ENCODE results near the gene MYH11.

DNA sequence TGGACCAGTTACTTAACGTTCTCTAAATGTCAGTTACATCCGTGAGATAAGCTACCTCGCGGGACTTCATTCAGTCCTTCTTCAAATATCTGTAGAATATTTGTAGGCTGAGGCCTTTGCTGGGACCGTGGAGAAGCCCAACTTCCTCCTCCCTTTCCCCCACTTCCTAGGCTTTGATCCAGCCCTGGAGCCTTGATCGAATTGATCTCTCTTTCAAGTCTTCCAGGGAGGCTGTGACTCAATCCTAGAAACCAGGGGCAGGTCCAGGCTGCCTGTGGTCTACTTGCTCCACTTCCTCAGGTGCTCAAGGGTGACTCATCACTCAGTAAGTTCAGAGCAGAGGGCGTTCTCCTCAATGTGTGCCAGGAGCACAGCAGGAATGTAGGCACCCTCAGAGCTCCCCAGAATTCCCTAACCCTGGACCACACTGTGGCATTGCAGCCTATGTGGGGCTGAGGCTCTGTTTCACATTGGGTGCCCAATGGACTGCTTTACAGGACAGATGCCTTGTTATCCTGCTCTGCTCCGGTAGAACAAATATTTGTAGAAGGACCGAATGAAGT is 42.8 kb upstream of the MYH11 start:
- TF ChIP-seq, protein P1, sequence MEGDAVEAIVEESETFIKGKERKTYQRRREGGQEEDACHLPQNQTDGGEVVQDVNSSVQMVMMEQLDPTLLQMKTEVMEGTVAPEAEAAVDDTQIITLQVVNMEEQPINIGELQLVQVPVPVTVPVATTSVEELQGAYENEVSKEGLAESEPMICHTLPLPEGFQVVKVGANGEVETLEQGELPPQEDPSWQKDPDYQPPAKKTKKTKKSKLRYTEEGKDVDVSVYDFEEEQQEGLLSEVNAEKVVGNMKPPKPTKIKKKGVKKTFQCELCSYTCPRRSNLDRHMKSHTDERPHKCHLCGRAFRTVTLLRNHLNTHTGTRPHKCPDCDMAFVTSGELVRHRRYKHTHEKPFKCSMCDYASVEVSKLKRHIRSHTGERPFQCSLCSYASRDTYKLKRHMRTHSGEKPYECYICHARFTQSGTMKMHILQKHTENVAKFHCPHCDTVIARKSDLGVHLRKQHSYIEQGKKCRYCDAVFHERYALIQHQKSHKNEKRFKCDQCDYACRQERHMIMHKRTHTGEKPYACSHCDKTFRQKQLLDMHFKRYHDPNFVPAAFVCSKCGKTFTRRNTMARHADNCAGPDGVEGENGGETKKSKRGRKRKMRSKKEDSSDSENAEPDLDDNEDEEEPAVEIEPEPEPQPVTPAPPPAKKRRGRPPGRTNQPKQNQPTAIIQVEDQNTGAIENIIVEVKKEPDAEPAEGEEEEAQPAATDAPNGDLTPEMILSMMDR (IDR thresholded peaks at IDR 0.05) = no peak
- no peak for TF ChIP-seq POLR2A (IDR thresholded peaks at IDR 0.05)

Data from lower leg skin (tissue), 3 donors.